Keratinocyte (primary cell): ENCODE data around the gene TYMS. TPM values are rescaled to one million over a fixed set of nuclear protein-coding genes. Genes with fewer than 3 reads are reported as not detected.

Experiments used
- DNase-seq: peaks from one replicate; pipeline ENCODE4 v3.0.0-alpha.2; 2011; ENCODE audit warnings: low read depth, missing footprints, low spot score
- FAIRE-seq: peaks from 2 replicates; lab custom pipeline; 2011; peaks lifted over from hg19 to GRCh38; lab: Jason Lieb, UNC
- H2AFZ ChIP-seq: 2 replicates; pipeline ENCODE4 v1.6.0; 2012; ENCODE audit warnings: low read length, control low read depth, inconsistent platforms; ENCODE audit not compliant: control insufficient read depth
- H3K27ac ChIP-seq: 2 replicates; pipeline ENCODE4 v1.5.1; 2011; ENCODE audit warnings: low read length; ENCODE audit not compliant: control insufficient read depth, insufficient read depth
- H3K27me3 ChIP-seq: 3 replicates; pipeline ENCODE4 v1.6.0; 2011; ENCODE audit warnings: low read length; ENCODE audit not compliant: control insufficient read depth, insufficient read depth; ENCODE audit errors: extremely low read depth
- H3K36me3 ChIP-seq, 2 experiments: 2 replicates in 1 of 2; 3 replicates in 1 of 2; pipeline ENCODE4 v1.5.1; 2011; ENCODE audit warnings: low read length in 2 of 2, mild to moderate bottlenecking in 1 of 2; ENCODE audit not compliant: control insufficient read depth in 2 of 2, insufficient read depth in 2 of 2; ENCODE audit errors: extremely low read depth in 1 of 2
- H3K4me1 ChIP-seq: 3 replicates; pipeline ENCODE4 v1.5.1; 2011; ENCODE audit warnings: low read length; ENCODE audit not compliant: control insufficient read depth, insufficient read depth; ENCODE audit errors: extremely low read depth
- H3K4me2 ChIP-seq: 3 replicates; pipeline ENCODE4 v1.6.0; 2011; ENCODE audit warnings: low read depth, low read length; ENCODE audit not compliant: control insufficient read depth, insufficient read depth; ENCODE audit errors: extremely low read depth
- H3K4me3 ChIP-seq, 3 experiments: fragments of 200-600 bp in 1 of 3; sonication (generic) in 1 of 3; 2 replicates in 2 of 3; 3 replicates in 1 of 3; pipeline ENCODE4 v1.5.1; 2011 to 2016; ENCODE audit warnings: low read length in 3 of 3, mild to moderate bottlenecking in 3 of 3, control low read depth in 2 of 3, inconsistent platforms in 1 of 3, low read depth in 1 of 3, mixed read lengths in 1 of 3, mixed run types in 1 of 3, moderate library complexity in 1 of 3; ENCODE audit not compliant: control insufficient read depth in 2 of 3, insufficient read depth in 2 of 3; ENCODE audit errors: extremely low read depth in 1 of 3
- H3K79me2 ChIP-seq: 2 replicates; pipeline ENCODE4 v1.6.0; 2012; ENCODE audit warnings: low read length; ENCODE audit not compliant: control insufficient read depth, insufficient read depth
- H3K9ac ChIP-seq: 3 replicates; pipeline ENCODE4 v1.6.0; 2011; ENCODE audit warnings: low read length; ENCODE audit not compliant: control insufficient read depth, insufficient read depth; ENCODE audit errors: extremely low read depth
- H3K9me1 ChIP-seq: 3 replicates; pipeline ENCODE4 v1.6.0; 2011; ENCODE audit warnings: low read length; ENCODE audit not compliant: control insufficient read depth, insufficient read depth; ENCODE audit errors: extremely low read depth
- H3K9me3 ChIP-seq: 2 replicates; pipeline ENCODE4 v1.5.1; 2012; ENCODE audit warnings: low read depth, low read length; ENCODE audit not compliant: control insufficient read depth
- H4K20me1 ChIP-seq: 3 replicates; pipeline ENCODE4 v1.6.0; 2011; ENCODE audit warnings: low read length; ENCODE audit not compliant: control insufficient read depth, insufficient read depth; ENCODE audit errors: extremely low read depth
- CTCF ChIP-seq, 3 experiments: IDR thresholded peaks in 1 of 3; conservative IDR thresholded peaks in 1 of 3; optimal IDR thresholded peaks in 1 of 3; 2 replicates in 2 of 3; 3 replicates in 1 of 3; pipeline versions ENCODE3 to v1.5.1; 2011; ENCODE audit warnings: low read length in 3 of 3, mild to moderate bottlenecking in 3 of 3, moderate library complexity in 2 of 3, control low read depth in 1 of 3, inconsistent platforms in 1 of 3; ENCODE audit not compliant: insufficient read depth in 2 of 3; ENCODE audit errors: extremely low read depth in 1 of 3
- EZH2 ChIP-seq: IDR thresholded peaks from one replicate; pipeline ENCODE4 v1.6.1; 2012; ENCODE audit warnings: inconsistent platforms, mild to moderate bottlenecking, low read length, moderate library complexity
- dilution Hi-C: fragments of 300-500 bp; cut with MboI; formaldehyde crosslinking; loops from one replicate; pipeline ENCODE4 v1.7.0; 2020; ENCODE audit warnings: low sequenced_read_pairs; ENCODE audit not compliant: extremely low pct_ligation_motif_present
- polyA plus RNA-seq, 5 experiments: library from polyadenylated mRNA; depleted of rRNA in 3 of 5; stranded (reverse) in 3 of 5; stranded (forward) in 1 of 5; unstranded in 1 of 5; fragments of >200 nt; gene quantifications; 1 replicate in 1 of 5; 2 replicates in 3 of 5; 3 replicates in 1 of 5; pipeline versions ENCODE4 v1.2.1 to v1.2.3, GENCODE V29; 2011 to 2012; ENCODE audit warnings: missing spikeins in 2 of 5, low read depth in 1 of 5, low replicate concordance in 1 of 5

TYMS gene
- polyA plus RNA-seq, 1 donor (not counting 4 experiments of a cell fraction or from before 2014, with no cell fraction given): 39.9 TPM

GRCh38 chr18:669077-669476 lies 11.6 kb downstream of the TYMS start:
- dilution Hi-C loops: no loop called here
- TF ChIP-seq CTCF (optimal IDR thresholded peaks at IDR 0.05 in 1 of 3, IDR thresholded peaks at IDR 0.05 in 1 of 3, conservative IDR thresholded peaks at IDR 0.05 in 1 of 3; ENCODE audit: extremely low read depth in 1 of 3, insufficient read depth in 2 of 3, low read length in 3 of 3) (no peak), EZH2 (no peak)
- peaks cover 10 to 15% of the 10 kb centered on the region in 2 experiments for H3K36me3 ChIP-seq

GRCh38 chr18:670522-670921 lies 13.1 kb downstream of the TYMS start:
- Histone ChIP-seq H3K9me3 (no peaks in the 10 kb centered on the region), H3K9me1 (no peaks in the 10 kb centered on the region), H3K27ac (no peak overlapping the region), H3K4me3 (no peak overlapping the region), H3K4me1 (no peaks in the 10 kb centered on the region), H3K4me2 (no peak overlapping the region), H3K36me3 (peaks cover 13 to 21% of the 10 kb centered on the region in 2 experiments), H3K9ac (no peak overlapping the region), H3K27me3 (no peaks in the 10 kb centered on the region), H2AFZ (no peak overlapping the region), H4K20me1 (no peaks in the 10 kb centered on the region), H3K79me2 (peaks cover 8% of the 10 kb centered on the region)
- dilution Hi-C loops: no loop called here
- FAIRE-seq: no peak
- no peak for DNase-seq
- TF ChIP-seq CTCF (optimal IDR thresholded peaks at IDR 0.05 in 1 of 3, IDR thresholded peaks at IDR 0.05 in 1 of 3, conservative IDR thresholded peaks at IDR 0.05 in 1 of 3; ENCODE audit: extremely low read depth in 1 of 3, insufficient read depth in 2 of 3, low read length in 3 of 3) (no peak), EZH2 (no peak)

More at GRCh38 chr18:669077-669476, 11.6 kb downstream of the TYMS start:
- H2AFZ ChIP-seq: no peak overlapping the region
- H4K20me1 ChIP-seq: no peaks in the 10 kb centered on the region
- FAIRE-seq: no peak
- H3K9me1 ChIP-seq: no peaks in the 10 kb centered on the region
- H3K27me3 ChIP-seq: no peaks in the 10 kb centered on the region
- peaks cover 8% of the 10 kb centered on the region for H3K79me2 ChIP-seq
- no peaks in the 10 kb centered on the region for H3K4me1 ChIP-seq
- no peak for DNase-seq
- no peak overlapping the region for H3K9ac ChIP-seq
- no peak overlapping the region for H3K4me2 ChIP-seq
- H3K9me3 ChIP-seq: no peaks in the 10 kb centered on the region
- H3K4me3 ChIP-seq: no peak overlapping the region
- H3K27ac ChIP-seq: no peak overlapping the region
